Adrenal gland (tissue), 12 donors: ENCODE measurements around the gene ZNF521. TPM values are rescaled to one million over a fixed set of nuclear protein-coding genes. Genes with fewer than 3 reads are reported as not detected.
A peak's percentile ranks its signal among the peaks of the same experiment; 100 is the strongest.

Experiments
- DNase-seq, 7 donors: peaks; one replicate each; pipeline ENCODE4 v3.0.0-alpha.2; 2019 to 2020
- H3K27ac ChIP-seq, 5 donors: fragments of 200-600 bp; sonication (generic) in 4 of 5; 1 replicate in 3 of 5; 2 replicates in 2 of 5; pipeline versions ENCODE4 v1.5.1 to v1.8.0; 2016 to 2020; ENCODE audit warnings: mild to moderate bottlenecking in 1 of 5
- H3K27me3 ChIP-seq: fragments of 200-600 bp; 2 replicates; pipeline ENCODE4 v1.8.0; 2021
- H3K36me3 ChIP-seq, 2 donors: fragments of 200-600 bp; replicated peaks in 1 of 2; 1 replicate in 1 of 2; 2 replicates in 1 of 2; pipeline versions ENCODE4 v1.5.1 to v1.8.0; 2018 to 2022
- H3K4me1 ChIP-seq, 2 donors: fragments of 200-600 bp; replicated peaks in 1 of 2; 1 replicate in 1 of 2; 2 replicates in 1 of 2; pipeline versions ENCODE4 v1.5.1 to v1.8.0; 2018 to 2021
- H3K4me3 ChIP-seq, 4 donors: fragments of 200-600 bp; sonication (generic) in 3 of 4; one replicate each; pipeline ENCODE4 v1.5.1; 2016 to 2018
- H3K9me3 ChIP-seq, 3 donors: fragments of 200-600 bp; sonication (generic) in 1 of 3; replicated peaks in 1 of 3; 1 replicate in 2 of 3; 2 replicates in 1 of 3; pipeline versions ENCODE4 v1.5.1 to v1.8.0; 2016 to 2021
- POLR2A ChIP-seq, 2 donors: fragments of 450-650 bp; IDR thresholded peaks; one replicate each; pipeline ENCODE4 v1.6.1; 2017; ENCODE audit warnings: antibody characterized with exemption in 2 of 2, mild to moderate bottlenecking in 2 of 2, moderate library complexity in 1 of 2
- WGBS, 4 donors: extraction: QIAGEN DNeasy Blood & Tissue Kit in 2 of 4; methylation state at CpG; one replicate each; pipeline versions ENCODE4 v1.1.5 to v1.1.7; 2013 to 2017; 5-methylcytosine and 5-hydroxymethylcytosine counted together
- intact Hi-C, 2 donors: fragments of 100-400 bp; cut with DNase I; formaldehyde crosslinking; loops; one replicate each; pipeline versions ENCODE4 v1.14.1 to v1.15.0; 2022 to 2023
- polyA plus RNA-seq, 3 donors: library from polyadenylated mRNA; stranded (reverse); fragments of 200-250 nt in 2 of 3; fragments of 350-450 nt in 1 of 3; fragmentation: Illumina TruSeq in 1 of 3; extraction: RNeasy Lipid Tissue Mini Kit (QIAGEN cat#74804) in 1 of 3; gene quantifications; one replicate each; pipeline ENCODE4 v1.2.3, GENCODE V29; 2013 to 2014
- total RNA-seq, 9 donors: library from RNA; depleted of rRNA in 4 of 9; stranded (reverse); fragments of >200 nt in 4 of 9; fragments of 120-200 nt in 1 of 9; fragmentation: NEBNext Ultra II Directional in 1 of 9; extraction: Animal tissue kit (Norgen Biotek cat#: 25700) in 1 of 9; gene quantifications; one replicate each; pipeline versions ENCODE4 v1.1.0 to v1.2.4, GENCODE V29; 2013 to 2023
- TF ChIP-seq, protein P1 (sequence below), 6 experiments: fragments of 450-650 bp in 4 of 6; fragments of 200-600 bp in 2 of 6; sonication (generic) in 1 of 6; IDR thresholded peaks; 1 replicate in 5 of 6; 2 replicates in 1 of 6; pipeline versions ENCODE4 v1.5.1 to v1.8.0; 2016 to 2021; ENCODE audit warnings: antibody characterized with exemption in 6 of 6, mild to moderate bottlenecking in 2 of 6, moderate library complexity in 1 of 6
- donor health status: healthy with polysubstance abuse.
- donor health status: Bipolar disorder and iron deficiency.
- donor health status: DM: yes; HTN: yes; CAD: no.
- donor health status: DM: no; HTN: no; CAD: no.
- donor health status: DM: no; HTN: no; CAD: no.
- donor health status: DM: yes; HTN: yes; CAD: no.

The ZNF521 gene
- total and polyA plus RNA-seq, 12 donors = 3.7 to 270 (median 43.0) TPM

DNA sequence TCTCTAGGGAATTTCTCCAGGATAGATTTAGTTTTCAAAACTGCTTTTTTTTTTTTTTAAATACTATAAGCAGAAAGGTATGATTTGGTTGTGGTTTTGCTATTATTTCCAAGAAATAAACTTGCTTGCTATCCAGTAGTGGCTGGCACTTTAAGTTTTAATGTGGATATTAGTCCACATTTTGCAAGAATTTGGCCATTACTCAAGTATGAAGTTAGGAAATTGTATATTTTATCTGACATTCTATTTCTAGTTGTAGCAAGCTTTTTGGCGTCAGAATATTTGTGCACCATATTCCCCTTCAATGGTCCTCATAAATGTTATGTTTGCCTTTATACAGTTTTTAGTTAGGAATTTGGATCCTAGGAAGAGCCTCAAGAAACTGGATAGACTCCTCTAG is 226.3 kb downstream of the ZNF521 start:
- no peak for DNase-seq
- intact Hi-C loops = no loop called here
- no peak for TF ChIP-seq POLR2A (IDR thresholded peaks at IDR 0.05)
- TF ChIP-seq, protein P1, sequence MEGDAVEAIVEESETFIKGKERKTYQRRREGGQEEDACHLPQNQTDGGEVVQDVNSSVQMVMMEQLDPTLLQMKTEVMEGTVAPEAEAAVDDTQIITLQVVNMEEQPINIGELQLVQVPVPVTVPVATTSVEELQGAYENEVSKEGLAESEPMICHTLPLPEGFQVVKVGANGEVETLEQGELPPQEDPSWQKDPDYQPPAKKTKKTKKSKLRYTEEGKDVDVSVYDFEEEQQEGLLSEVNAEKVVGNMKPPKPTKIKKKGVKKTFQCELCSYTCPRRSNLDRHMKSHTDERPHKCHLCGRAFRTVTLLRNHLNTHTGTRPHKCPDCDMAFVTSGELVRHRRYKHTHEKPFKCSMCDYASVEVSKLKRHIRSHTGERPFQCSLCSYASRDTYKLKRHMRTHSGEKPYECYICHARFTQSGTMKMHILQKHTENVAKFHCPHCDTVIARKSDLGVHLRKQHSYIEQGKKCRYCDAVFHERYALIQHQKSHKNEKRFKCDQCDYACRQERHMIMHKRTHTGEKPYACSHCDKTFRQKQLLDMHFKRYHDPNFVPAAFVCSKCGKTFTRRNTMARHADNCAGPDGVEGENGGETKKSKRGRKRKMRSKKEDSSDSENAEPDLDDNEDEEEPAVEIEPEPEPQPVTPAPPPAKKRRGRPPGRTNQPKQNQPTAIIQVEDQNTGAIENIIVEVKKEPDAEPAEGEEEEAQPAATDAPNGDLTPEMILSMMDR (IDR thresholded peaks at IDR 0.05) = no peak
- Histone ChIP-seq H3K36me3 (no peaks in the 10 kb centered on the region), H3K4me3 (no peak overlapping the region), H3K27me3 (no peaks in the 10 kb centered on the region), H3K4me1 (peaks cover 6 to 13% of the 10 kb centered on the region in 2 donors), H3K9me3 (peaks cover 0 to 6% (median 0%) of the 10 kb centered on the region in 3 donors), H3K27ac (no peak overlapping the region)
- 65 to 75% (median 70%) methylated on average over 1 of the region's 1 CpG for WGBS, 4 donors

DNA sequence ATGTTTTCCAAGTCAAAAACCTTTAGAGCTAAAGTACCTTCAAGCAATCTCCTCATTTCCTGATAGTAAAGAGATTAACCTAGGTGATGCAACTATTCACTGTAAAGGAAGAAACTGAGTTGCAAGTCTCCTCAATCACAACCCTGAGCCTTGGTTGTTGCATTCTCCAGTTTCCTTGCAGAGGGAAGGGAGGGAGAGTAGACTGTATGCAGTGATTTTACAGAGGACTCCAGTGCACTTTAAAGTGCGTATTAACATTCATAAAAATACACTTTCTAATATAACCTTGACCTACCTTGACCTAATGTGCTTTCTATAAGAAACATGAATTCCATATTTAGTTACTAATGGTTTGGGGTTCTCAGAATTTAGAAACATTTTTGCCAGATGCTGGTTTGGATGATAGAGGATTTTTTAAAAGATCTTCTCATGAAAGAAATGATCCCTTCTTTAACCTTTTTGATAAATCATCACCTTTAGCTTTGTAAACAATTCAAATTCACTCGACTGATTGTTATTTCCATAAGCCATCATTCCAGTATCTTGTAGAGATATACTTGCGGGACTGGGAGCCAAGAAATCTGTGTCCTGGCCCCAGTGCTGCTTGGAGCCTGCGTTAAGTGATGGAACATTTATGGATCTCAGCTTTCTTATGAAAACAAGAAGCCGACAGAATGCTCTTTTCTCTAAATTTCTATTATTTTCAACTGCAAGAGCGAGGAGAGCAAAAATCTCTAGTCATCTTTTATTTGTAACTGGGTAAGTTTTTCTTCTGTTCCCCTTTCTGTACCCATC is 228.3 kb downstream of the ZNF521 start:
- intact Hi-C loops = no loop called here

DNA sequence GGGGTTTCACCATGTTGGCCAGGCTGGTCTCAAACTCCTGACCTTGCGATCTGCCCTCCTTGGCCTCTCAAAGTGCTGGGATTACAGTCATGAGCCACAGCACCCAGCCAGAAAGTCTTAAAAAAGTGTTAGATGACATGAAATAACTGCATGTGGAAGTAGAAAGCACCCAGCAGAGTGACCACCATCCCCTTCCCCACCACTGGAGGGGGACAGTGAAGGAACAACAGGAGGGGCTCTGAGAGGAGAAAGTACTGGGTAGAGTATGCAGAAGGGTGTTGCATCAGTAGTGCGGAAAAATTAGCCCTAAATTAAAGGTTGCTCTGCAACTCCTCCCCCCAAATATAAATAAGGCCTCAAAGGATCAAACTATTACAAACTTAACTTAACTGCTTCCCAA is 230.5 kb downstream of the ZNF521 start:
- intact Hi-C loops = no loop called here

More for the DNA sequence above, 228.3 kb downstream of the ZNF521 start:
- H3K36me3 ChIP-seq = no peaks in the 10 kb centered on the region
- H3K27me3 ChIP-seq = no peaks in the 10 kb centered on the region
- DNase-seq = no peak
- H3K4me1 ChIP-seq = peaks cover 6 to 13% of the 10 kb centered on the region in 2 donors
- H3K9me3 ChIP-seq = peaks cover 0 to 6% (median 0%) of the 10 kb centered on the region in 3 donors
- peak overlapping the region in 2 of 5 donors; percentile 44 to 56 for H3K27ac ChIP-seq
- H3K4me3 ChIP-seq = peak overlapping the region in 2 of 4 donors; percentile 2 to 9
- WGBS, 4 donors = 60 to 67% (median 63%) methylated on average over 6 of the region's 6 CpGs
- no peak for TF ChIP-seq POLR2A (IDR thresholded peaks at IDR 0.05)
- TF ChIP-seq, protein P1 (IDR thresholded peaks at IDR 0.05) = no peak

DNA sequence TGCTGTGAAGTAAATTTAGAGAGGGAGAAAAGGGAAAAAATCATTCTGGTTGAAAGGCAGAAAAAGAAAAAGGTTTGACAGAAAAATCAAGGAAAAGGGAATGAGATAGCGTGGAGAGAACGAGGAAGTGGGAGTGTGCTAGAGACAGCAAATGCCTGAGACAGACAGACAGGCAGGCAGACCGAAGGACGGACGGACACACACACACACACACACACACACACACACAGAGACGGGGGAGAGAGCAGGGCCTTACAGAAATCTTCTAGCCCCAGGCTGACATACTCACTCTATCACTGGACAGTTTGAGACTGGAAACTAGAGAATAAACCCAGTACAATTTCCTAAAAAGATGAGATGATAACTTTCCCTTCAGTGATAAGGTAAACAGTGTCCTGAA is 238.4 kb downstream of the ZNF521 start:
- H3K9me3 ChIP-seq = no peaks in the 10 kb centered on the region
- H3K4me1 ChIP-seq = no peaks in the 10 kb centered on the region
- H3K4me3 ChIP-seq = no peak overlapping the region
- DNase-seq = no peak
- intact Hi-C loops = no loop called here
- no peak overlapping the region for H3K27ac ChIP-seq
- TF ChIP-seq, protein P1 (IDR thresholded peaks at IDR 0.05) = no peak
- TF ChIP-seq POLR2A (IDR thresholded peaks at IDR 0.05) = no peak
- 61 to 75% (median 71%) methylated on average over 6 of the region's 6 CpGs for WGBS, 4 donors
- H3K27me3 ChIP-seq = no peaks in the 10 kb centered on the region
- H3K36me3 ChIP-seq = no peaks in the 10 kb centered on the region

More for the DNA sequence above, 230.5 kb downstream of the ZNF521 start:
- 91 to 100% (median 97%) methylated on average over 2 of the region's 2 CpGs for WGBS, 4 donors
- TF ChIP-seq, protein P1 (IDR thresholded peaks at IDR 0.05) = no peak
- no peak for TF ChIP-seq POLR2A (IDR thresholded peaks at IDR 0.05)
- peaks cover 0 to 13% of the 10 kb centered on the region in 2 donors for H3K4me1 ChIP-seq
- peaks cover 0 to 4% (median 0%) of the 10 kb centered on the region in 3 donors for H3K9me3 ChIP-seq
- H3K27ac ChIP-seq = no peak overlapping the region
- H3K4me3 ChIP-seq = no peak overlapping the region
- no peaks in the 10 kb centered on the region for H3K27me3 ChIP-seq
- no peak for DNase-seq
- no peaks in the 10 kb centered on the region for H3K36me3 ChIP-seq
